OCI-LY7 (cell line): Measurements from ENCODE around the gene MARVELD2. TPM values are rescaled to one million over a fixed set of nuclear protein-coding genes. Genes with fewer than 3 reads are reported as not detected.
"Not testable (repeated sequence)": the region's sequence is repeated elsewhere in the genome, so short reads cannot be mapped to it uniquely, and the experiment has no call there.

Experiments
- BruUV-seq: library from RNA; stranded (reverse); fragments of 400-500 nt; replicated peaks from 2 replicates; lab custom pipeline; 2021; lab: Mats Ljungman, UMichigan
- CTCF ChIA-PET: fragments of 300-600 bp; sonication (Branson Sonifier 250); formaldehyde crosslinking; loops from one replicate; lab custom pipeline; 2022; ENCODE audit warnings: antibody characterized with exemption; ENCODE audit not compliant: unreplicated experiment; lab: Charles Lee
- POLR2A ChIA-PET: fragments of 300-600 bp; sonication (Branson Sonifier 250); formaldehyde crosslinking; loops from one replicate; lab custom pipeline; 2022; ENCODE audit warnings: antibody characterized with exemption; lab: Charles Lee
- DNase-seq: peaks from one replicate; pipeline ENCODE4 v3.0.0-alpha.2; 2015; ENCODE audit warnings: low spot score
- H2AFZ ChIP-seq: fragments of 200-600 bp; sonication (generic), shearing (Covaris generic); 2 replicates; pipeline ENCODE4 v1.6.1; 2014; ENCODE audit warnings: mild to moderate bottlenecking, antibody characterized with exemption, low read length, moderate library complexity
- H3K27ac ChIP-seq: fragments of 200-600 bp; sonication (generic); 2 replicates; pipeline ENCODE4 v1.5.1; 2014; ENCODE audit warnings: mixed run types, low read depth, mild to moderate bottlenecking, moderate library complexity, low read length, inconsistent platforms; ENCODE audit not compliant: poor library complexity, severe bottlenecking
- H3K36me3 ChIP-seq: fragments of 200-600 bp; sonication (generic); 2 replicates; pipeline ENCODE4 v1.6.1; 2014; ENCODE audit warnings: mild to moderate bottlenecking, antibody characterized with exemption, low read length, moderate library complexity, mixed read lengths; ENCODE audit not compliant: insufficient read depth
- H3K4me1 ChIP-seq: fragments of 200-600 bp; sonication (generic); 2 replicates; pipeline ENCODE4 v1.5.1; 2014; ENCODE audit warnings: mild to moderate bottlenecking, low read length; ENCODE audit not compliant: insufficient read depth, poor library complexity, severe bottlenecking
- H3K4me2 ChIP-seq: fragments of 200-600 bp; sonication (generic); 2 replicates; pipeline ENCODE4 v1.6.1; 2014; ENCODE audit warnings: mild to moderate bottlenecking, low read length
- H3K4me3 ChIP-seq: fragments of 200-600 bp; sonication (generic); 2 replicates; pipeline ENCODE4 v1.5.1; 2014; ENCODE audit warnings: mild to moderate bottlenecking, low read depth, low read length; ENCODE audit not compliant: poor library complexity, severe bottlenecking
- H3K79me2 ChIP-seq: fragments of 200-600 bp; sonication (generic); 2 replicates; pipeline ENCODE4 v1.6.1; 2016; ENCODE audit warnings: low read depth, mild to moderate bottlenecking, low read length, moderate library complexity, mixed read lengths; ENCODE audit not compliant: insufficient read depth
- H3K9me2 ChIP-seq: fragments of 200-600 bp; sonication (generic); 2 replicates; pipeline ENCODE4 v1.6.1; 2016; ENCODE audit warnings: mild to moderate bottlenecking, low read length, mixed read lengths; ENCODE audit not compliant: insufficient read depth
- H3K9me3 ChIP-seq: fragments of 200-600 bp; sonication (generic); 2 replicates; pipeline ENCODE4 v1.6.1; 2014; ENCODE audit warnings: mild to moderate bottlenecking, mixed run types, low read length, mixed read lengths
- H4K20me1 ChIP-seq: fragments of 200-600 bp; sonication (generic); 2 replicates; pipeline ENCODE4 v1.6.1; 2014; ENCODE audit warnings: mild to moderate bottlenecking, antibody characterized with exemption, low read length, moderate library complexity, mixed read lengths; ENCODE audit not compliant: insufficient read depth
- EZH2phosphoT487 ChIP-seq: fragments of 200-600 bp; sonication (generic); IDR thresholded peaks from 2 replicates; pipeline ENCODE4 v1.6.1; 2018; ENCODE audit warnings: low read depth, borderline replicate concordance, mild to moderate bottlenecking, mixed run types, antibody characterized with exemption, low read length, moderate library complexity, mixed read lengths
- intact Hi-C: fragments of 100-400 bp; cut with micrococcal nuclease; formaldehyde crosslinking; loops from one replicate; pipeline ENCODE4 v1.10.0; 2022; ENCODE audit not compliant: unreplicated experiment
- total RNA-seq, 2 experiments: library from RNA; depleted of rRNA in 1 of 2; stranded (reverse); fragments of >200 nt in 1 of 2; shearing (Covaris generic) in 1 of 2; gene quantifications; 2 replicates each; pipeline ENCODE4 v1.2.3, GENCODE V29; 2014 to 2022
- TF ChIP-seq, protein P1 (sequence below): fragments of 200-600 bp; sonication (generic); conservative IDR thresholded peaks from 2 replicates; pipeline ENCODE4 v1.5.1; 2014; ENCODE audit warnings: mild to moderate bottlenecking, antibody characterized with exemption, low read length, moderate library complexity, mixed read lengths

MARVELD2 gene
- total RNA-seq, 2 experiments from 2014 or later = 0.57 to 1.2 TPM

DNA sequence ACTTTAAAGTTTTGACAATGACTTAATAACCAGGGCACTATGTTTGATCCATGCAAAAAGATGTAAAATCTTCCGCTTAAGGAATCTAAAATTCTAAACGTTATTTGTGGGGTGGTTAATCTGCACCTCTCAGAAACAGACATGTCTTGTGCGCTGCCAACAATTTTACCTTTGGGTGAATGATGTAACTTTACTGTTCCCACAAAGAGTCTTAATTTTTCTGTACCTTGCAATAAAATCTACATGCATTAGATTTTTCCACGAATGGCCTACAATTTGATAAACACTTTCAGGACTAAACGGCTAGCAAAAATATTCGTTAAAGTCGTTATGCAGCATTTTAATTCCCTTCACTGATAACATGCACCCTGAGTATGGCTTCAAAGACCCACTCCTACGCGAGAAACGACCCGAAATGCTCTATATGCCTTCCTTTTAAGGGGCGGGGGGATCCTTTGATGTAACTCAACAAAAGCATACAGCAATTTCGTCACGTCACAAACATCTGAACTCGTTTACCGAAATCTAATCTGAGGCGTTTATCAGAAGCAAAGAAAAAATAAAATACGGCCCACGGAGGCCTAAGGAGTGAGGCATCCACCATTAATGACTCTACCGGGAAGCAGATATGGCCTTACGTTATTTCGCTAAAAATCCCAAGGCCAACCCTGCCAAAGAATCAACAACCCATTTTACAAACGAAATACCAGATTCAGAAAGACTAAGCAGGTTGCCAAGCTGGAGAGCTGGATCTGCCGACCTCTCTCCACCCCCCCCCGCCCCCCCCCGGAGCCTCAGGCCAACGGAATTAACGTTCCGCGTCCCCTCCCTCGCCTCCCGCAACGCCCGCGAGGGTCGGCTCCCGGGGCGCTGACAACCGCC, 46.2 kb upstream of the MARVELD2 start:
- intact Hi-C loops = no loop called here
- H3K4me1 ChIP-seq = peaks cover 50% of the 10 kb centered on the region
- CTCF ChIA-PET = no interaction called here
- peaks cover 93% of the 10 kb centered on the region for H3K79me2 ChIP-seq
- H3K4me3 ChIP-seq = peak overlapping the region; percentile 84
- peaks cover 12% of the 10 kb centered on the region for H4K20me1 ChIP-seq
- peak overlapping the region; percentile 43; the same call in 1 of the 2 replicates for H2AFZ ChIP-seq
- POLR2A ChIA-PET = interaction anchor here (1.4 kb wide), 1 partner anchor 275 kb away, joined by 3 read pairs; the partner anchor contains the start of gene SLC30A5
- peaks cover 59% of the 10 kb centered on the region for H3K36me3 ChIP-seq
- TF ChIP-seq, protein P1, sequence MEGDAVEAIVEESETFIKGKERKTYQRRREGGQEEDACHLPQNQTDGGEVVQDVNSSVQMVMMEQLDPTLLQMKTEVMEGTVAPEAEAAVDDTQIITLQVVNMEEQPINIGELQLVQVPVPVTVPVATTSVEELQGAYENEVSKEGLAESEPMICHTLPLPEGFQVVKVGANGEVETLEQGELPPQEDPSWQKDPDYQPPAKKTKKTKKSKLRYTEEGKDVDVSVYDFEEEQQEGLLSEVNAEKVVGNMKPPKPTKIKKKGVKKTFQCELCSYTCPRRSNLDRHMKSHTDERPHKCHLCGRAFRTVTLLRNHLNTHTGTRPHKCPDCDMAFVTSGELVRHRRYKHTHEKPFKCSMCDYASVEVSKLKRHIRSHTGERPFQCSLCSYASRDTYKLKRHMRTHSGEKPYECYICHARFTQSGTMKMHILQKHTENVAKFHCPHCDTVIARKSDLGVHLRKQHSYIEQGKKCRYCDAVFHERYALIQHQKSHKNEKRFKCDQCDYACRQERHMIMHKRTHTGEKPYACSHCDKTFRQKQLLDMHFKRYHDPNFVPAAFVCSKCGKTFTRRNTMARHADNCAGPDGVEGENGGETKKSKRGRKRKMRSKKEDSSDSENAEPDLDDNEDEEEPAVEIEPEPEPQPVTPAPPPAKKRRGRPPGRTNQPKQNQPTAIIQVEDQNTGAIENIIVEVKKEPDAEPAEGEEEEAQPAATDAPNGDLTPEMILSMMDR = no peak
- no peak for TF ChIP-seq EZH2phosphoT487
- H3K4me2 ChIP-seq = peak overlapping the region; percentile 90
- no peaks in the 10 kb centered on the region for H3K9me2 ChIP-seq
- H3K27ac ChIP-seq = peak overlapping the region; percentile 88
- BruUV-seq = TSS peak; percentile 69
- H3K9me3 ChIP-seq = no peaks in the 10 kb centered on the region
- peak; percentile 45 for DNase-seq

DNA sequence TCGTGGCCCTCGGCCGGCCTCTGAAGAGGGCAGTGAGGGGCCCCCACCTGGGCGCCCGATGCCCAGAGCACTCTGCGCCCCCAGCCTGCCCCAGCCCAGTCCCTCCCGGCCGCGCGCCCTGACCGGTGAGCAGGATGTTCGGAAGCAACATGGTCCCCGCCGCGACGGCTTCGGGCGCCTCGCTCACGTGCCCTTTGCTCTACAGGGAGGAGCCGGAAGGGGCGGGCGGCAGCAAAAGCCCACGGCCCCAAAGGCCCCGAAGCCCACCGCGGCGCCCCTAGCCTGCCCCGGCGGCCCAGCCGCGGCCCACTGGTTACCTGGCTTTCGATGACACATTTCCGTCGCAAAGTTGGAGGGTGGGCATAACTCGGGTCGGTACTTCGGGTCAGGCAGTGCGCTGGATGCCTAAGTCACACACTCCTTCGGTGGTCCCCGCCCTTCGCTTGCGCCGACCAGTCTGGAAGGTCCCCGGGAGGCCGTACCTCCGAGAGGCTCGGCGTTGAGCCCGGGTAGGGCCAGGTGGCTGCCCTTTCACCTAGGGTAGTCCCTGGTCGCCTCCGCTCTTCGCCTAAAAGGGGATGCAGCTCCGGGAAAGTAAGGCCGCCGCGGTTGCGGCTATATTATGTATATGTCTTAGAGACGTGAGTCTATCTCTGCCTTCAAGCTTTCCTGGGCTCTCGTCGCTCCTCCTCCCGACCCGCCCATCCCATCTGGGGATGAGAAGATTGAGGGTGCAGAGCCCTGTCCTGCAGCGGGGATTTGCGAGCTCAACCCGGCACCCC, 45.4 kb upstream of the MARVELD2 start, which contains the start of the genes AK6, RAD17 and TAF9:
Gene AK6, minus strand, starts transcription at position 181 of the 782 bp plus-strand sequence. Its CDS starts 30 bp downstream, at position 151.
Gene RAD17, plus strand, starts transcription at position 479 of the 782 bp plus-strand sequence. CDS start 2,391 bp downstream, outside the sequence.
Gene TAF9, minus strand, starts transcription at position 181 of the 782 bp plus-strand sequence. CDS start 3,783 bp downstream, outside the sequence.
- Histone ChIP-seq H3K27ac (peak within 1 kb of the TSS; percentile 88), H3K79me2 (peaks cover 93% of the 10 kb centered on the region), H3K4me2 (peak within 1 kb of the TSS; percentile 90), H3K4me1 (peaks cover 54% of the 10 kb centered on the region), H3K4me3 (peak within 1 kb of the TSS; percentile 84), H3K9me2 (no peaks in the 10 kb centered on the region), H2AFZ (peak within 1 kb of the TSS; percentile 43; the same call in 1 of the 2 replicates), H3K9me3 (no peaks in the 10 kb centered on the region), H3K36me3 (peaks cover 59% of the 10 kb centered on the region), H4K20me1 (peaks cover 12% of the 10 kb centered on the region)
- DNase-seq = peak; percentile 96
- BruUV-seq = no TSS peak
- ChIA-PET CTCF (no interaction called here), POLR2A (interaction anchor here (0.8 to 1.6 kb wide), 8 partner anchors 8 to 275 kb away, joined by 3 to 7 read pairs (median 4); partner anchors contain the start of gene SLC30A5)
- TF ChIP-seq EZH2phosphoT487 = no peak
- TF ChIP-seq, protein P1 = no peak
- intact Hi-C loops = loop anchor here (5.0 kb wide), 1 partner anchor 202 kb away; the partner anchor contains the start of gene CCNB1

DNA sequence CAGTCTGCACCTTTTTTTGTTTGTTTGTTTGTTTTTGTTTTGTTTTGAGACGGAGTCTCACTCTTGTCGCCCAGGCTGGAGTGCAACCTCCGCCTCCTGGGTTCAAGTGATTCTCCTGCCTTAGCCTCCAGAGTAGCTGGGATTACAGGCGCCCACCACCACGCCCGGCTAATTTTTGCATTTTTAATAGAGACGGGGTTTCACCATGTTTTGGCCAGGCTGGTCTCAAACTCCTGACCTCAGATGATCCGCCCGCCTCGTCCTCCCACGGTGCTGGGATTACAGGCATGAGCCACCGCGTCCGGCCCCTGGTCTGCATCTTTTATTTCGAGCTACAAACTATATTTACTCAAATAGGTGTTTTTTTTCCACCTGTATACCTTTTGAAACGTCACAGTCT, 44.6 kb upstream of the MARVELD2 start:
- BruUV-seq, CTCF ChIA-PET, H3K9me2 ChIP-seq, H3K9me3 ChIP-seq: not testable (repeated sequence)
- H3K27ac ChIP-seq = peak overlapping the region; percentile 88
- H3K4me1 ChIP-seq = peaks cover 54% of the 10 kb centered on the region
- peak; percentile 26 for DNase-seq
- peaks cover 12% of the 10 kb centered on the region for H4K20me1 ChIP-seq
- peak overlapping the region; percentile 84 for H3K4me3 ChIP-seq
- H3K4me2 ChIP-seq = peak overlapping the region; percentile 90
- POLR2A ChIA-PET = interaction anchor here (0.8 to 1.6 kb wide), 8 partner anchors 8 to 276 kb away, joined by 3 to 7 read pairs (median 4); partner anchors contain the start of gene SLC30A5
- peaks cover 58% of the 10 kb centered on the region for H3K36me3 ChIP-seq
- peaks cover 93% of the 10 kb centered on the region for H3K79me2 ChIP-seq
- peak overlapping the region; percentile 30; the same call in 1 of the 2 replicates for H2AFZ ChIP-seq
- intact Hi-C loops = loop anchor here (5.0 kb wide), 1 partner anchor 203 kb away; the partner anchor contains the start of gene CCNB1
